ENCODE results near the gene F2. TPM values are rescaled to one million over a fixed set of nuclear protein-coding genes. Genes with fewer than 3 reads are reported as not detected.

The F2 gene
- total RNA-seq, 2 donors from 2014 or later = not detected

DNA sequence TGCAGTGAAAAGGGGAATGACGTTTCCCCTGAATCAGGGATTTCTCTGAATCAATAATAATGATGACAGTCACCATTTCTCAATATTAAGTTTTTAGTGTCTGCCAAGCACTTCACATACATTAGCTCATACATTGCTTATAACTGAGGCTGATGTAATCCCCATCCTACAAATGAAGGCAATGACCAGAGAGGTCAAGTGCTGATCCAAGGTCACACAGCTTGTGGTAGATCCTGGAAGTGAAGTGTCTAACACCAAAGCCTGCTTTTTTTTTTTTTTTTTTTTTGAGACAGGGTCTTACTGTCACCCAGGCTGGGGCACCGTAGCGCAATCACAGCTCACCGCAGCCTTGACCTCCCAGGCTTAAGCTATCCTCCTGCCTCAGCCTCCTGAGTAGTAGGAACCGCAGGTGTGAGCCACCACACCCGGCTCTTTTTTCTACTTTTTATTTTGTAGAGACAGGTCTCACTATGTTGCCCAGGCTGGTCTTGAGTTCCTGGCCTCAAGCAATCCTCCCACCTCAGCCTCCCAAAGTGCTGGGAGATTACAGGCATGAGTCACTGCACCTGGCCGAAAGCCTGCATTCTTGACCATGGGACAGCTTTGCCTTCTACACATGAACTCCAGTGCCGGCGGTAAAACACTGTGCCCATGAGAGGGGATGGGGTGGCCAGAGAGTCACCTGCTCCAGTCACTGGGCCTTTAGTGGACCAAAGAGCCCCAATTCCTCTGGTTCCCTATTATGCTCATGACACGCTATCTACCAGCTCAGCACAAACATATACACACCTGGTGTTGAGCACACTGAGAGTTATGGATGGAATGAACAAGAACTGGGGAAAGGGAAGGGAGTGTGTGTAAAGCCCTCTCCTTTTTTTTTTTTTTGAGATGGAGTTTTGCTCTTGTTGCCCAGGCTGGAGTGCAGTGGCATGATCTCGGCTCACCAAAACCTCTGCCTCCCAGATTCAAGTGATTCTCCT, 36.0 kb upstream of the F2 start:
- intact Hi-C loops (cut with DNase I) = no loop called here
- DNase-seq (peak; percentile 7), ATAC-seq (no peak)

DNA sequence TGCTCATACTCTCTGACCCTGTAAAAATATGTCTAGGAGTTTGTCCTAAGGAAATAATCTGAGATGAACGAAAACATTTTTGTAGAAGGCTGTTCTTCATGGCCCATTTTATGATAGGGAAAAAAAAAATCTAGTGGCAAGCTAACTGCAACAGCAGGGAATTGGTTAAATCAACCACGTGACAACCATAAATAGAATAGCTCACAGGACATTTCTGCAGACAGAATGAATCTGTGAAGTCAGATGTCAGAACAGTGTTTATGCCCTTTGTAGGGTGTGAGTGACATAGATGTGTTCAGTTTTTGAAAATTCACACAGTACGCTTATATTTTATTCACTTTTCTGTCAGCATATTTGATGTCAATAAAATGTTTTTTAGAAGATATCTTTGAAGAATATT, 34.6 kb upstream of the F2 start:
- intact Hi-C loops (cut with DNase I) = no loop called here
- ATAC-seq (peak; percentile 12 to 74), DNase-seq (no peak)

DNA sequence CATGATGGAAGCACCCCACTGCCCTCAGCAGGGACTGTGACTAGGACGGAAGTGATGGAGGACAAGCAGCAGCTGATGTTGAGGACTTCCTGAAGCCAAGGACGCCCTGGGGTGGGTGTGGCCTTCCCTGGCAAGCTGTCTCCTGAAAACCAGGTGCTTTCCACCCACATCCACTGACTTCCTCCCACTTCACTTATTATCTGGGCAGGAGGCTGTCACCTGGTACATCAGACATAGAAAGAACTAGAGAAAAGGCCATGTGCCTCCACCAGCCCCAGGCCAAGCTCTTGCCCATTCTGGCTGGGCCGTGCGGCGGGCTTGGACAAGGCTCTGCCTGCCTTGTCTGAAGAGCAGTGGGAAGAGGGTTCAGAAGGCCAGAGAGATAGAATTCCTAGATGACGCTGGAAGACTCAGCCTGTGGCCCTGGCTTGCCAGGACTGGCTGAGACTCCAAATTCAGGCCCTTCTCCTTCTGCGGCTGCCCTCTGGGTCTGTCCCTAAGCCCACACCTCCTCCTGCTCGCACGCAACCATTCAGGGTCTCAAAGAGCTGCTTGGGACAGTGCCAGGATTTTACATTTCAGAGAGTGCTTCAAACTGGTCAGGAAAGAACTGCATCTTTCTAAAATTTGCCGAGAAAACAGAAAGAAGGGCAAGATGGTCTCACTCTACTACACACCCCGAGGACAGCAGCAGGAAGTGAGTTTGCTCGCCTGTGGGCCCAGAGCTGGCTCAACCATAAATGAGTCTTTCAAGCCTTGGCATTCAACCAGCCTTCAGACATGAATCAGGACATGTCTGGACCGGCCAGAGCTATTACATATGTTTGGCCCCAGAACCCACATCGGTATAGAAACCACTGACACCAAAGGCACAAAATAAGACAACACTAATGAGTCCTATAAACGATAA, 31.9 kb upstream of the F2 start:
- ATAC-seq (peak; percentile 46 to 75), DNase-seq (peak; percentile 43)
- intact Hi-C loops (cut with DNase I) = no loop called here

DNA sequence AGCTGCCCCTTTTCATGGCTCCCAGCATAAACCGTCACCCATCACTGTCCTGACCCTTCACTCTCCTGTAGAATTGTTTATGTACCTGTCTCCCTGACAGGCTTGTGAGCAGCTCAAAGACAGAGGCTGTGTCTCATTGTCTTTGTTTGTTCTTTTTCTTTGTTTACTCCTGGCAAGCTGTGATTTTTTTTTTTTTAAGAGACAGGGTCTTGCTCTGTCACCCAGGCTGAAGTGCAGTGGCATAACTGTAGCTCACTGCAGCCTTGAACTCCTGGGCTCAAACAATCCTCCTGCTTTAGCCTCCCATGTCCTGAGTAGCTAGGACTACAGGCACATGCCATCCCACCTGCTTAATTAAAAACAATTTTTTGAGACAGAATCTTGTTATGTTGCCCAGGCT, 28.3 kb upstream of the F2 start:
- DNase-seq (no peak), ATAC-seq (no peak)
- intact Hi-C loops (cut with DNase I) = no loop called here

DNA sequence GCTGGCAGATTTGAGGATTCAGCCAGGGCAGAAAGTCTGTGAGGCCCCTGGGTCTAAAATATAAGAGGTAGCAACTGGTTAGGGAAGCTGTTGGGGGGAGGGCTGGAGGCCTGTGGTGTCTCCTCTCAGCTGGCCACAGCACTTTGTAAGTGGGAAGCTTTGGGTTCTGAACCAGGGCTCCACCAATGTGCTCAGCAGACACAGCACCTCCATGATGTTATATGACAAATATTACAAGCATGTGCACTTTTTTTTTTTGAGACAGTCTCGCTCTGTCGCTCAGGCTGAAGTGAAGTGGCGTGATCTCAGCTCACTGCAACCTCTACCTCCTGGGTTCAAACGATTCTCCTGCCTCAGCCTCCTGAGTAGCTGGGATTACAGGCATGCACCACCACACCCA, 26.6 kb upstream of the F2 start:
- no peak for DNase-seq
- no peak for ATAC-seq
- intact Hi-C loops (cut with DNase I) = no loop called here

DNA sequence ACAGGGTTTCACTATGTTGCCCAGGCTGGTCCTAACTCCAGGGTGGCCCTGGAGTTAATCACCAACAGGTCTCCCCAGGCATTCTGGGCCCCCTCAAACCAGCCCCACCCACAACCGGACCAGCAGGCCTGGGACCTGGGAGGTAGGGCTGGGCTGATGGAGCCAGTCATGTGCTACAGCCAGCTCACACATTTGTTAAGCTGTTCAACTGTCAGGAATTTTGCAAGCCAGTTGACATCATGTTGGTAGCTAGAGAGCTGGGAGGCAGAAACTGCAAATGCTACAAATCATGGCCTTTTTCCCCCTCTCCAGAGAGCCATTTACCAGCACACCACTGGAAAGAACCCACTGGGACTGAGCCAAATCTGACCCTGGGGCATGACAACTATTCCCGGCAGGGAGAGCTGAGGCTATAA, 25.4 kb upstream of the F2 start:
- intact Hi-C loops (cut with DNase I) = no loop called here
- no peak for DNase-seq
- ATAC-seq = peak; percentile 2 to 12

DNA sequence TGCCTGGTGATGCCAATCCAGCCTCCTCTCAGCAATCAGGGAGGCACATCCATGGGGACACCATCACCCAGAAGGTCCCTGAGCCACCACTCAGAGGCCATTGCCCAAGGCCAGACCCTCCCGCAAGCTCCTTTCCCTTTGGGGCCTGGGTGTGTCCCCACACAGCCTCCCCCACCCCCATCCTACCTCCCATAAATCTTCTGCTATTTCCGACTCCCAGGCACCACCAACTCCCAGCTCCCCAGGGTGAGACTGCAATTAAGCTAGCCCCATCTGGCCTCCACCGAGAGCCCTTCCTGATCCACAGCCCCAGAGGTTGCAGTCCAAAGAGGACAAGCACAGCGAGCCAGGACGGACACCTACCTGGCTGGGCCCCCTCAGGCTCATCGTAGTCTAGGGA, 24.9 kb upstream of the F2 start:
- DNase-seq (no peak), ATAC-seq (no peak)
- intact Hi-C loops (cut with DNase I) = no loop called here

DNA sequence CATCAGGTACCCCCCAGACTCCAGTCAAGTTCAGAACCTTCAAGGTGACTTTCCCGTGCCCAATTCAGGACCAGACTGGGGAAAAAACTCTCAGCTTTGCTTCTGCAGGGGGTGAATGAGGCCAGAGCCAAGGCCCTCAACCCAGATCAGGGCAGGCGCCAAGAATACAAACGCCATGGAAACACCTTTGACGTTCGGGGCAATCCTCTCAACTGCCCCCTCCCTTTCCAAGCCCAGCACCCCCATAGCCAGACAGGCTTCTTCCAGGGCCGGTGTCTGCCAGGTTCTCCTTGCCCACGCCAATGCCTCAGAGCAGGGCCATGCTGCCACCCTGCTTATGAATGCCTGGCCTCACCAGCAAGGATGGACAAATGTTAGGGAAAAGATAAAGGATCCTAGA, 24.4 kb upstream of the F2 start:
- ATAC-seq = no peak
- intact Hi-C loops (cut with DNase I) = no loop called here
- no peak for DNase-seq

DNA sequence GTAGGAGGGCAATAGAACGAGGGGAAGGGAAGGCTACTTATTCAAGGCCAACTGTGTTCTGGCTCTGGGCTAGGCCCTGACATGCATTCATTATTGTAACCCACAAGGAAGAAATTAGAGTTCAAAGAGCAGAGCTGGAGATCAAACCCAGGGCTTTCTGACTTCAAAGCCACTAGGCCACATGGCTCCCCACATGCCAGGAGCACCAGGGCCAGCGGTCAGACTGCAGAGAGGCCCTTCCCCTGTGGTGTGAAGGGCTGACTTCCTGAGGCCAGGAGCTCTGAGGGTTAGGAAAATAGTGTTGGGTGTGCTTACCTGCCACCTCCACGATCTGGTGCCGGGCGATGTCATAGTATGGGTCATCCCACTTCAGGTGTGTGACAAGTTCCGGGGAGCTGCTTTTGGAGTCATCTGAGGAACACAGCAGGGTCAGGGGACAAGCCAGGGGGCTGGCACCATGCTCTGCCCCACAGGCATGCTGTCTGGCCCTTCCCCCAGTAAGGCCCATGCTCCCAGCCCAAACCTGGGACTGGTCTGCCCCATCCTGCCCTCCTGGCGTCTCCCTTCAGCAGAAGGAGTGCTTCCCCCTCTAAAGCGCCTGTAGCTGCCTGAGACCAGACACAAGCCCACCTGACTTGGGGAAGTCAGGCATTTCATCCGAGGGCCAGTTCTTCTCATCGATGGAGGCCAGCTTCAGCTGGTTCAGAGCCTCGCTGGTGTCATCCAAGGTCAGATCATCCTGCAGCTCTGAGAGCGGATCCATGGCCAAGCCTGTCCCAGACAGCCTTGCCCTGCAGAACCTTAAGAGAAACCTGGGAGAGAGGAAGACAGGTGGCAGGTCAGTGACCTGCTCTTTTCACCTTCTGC, 23.4 kb upstream of the F2 start:
- no peak for DNase-seq
- ATAC-seq = no peak
- intact Hi-C loops (cut with DNase I) = no loop called here

DNA sequence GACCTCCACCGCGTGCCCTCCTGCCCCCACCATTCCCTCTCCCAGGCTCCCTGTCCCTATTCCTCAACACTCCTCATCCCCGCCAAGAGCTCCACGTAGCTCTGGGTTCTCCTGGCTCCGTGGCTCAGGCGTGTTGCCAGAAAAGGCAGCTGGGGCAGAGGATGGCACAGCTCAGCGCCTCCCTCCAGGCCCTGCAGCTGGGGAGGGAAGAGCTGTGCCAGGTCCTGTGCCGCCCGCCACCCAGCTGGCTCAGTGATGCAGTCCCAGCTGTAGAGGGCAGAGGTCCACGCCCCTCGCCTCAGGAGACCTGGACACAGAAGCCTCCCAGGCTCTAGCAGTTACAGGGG, 22.8 kb upstream of the F2 start:
- DNase-seq (peak; percentile 74), ATAC-seq (peak; percentile 38 to 51)
- intact Hi-C loops (cut with DNase I) = no loop called here

DNA sequence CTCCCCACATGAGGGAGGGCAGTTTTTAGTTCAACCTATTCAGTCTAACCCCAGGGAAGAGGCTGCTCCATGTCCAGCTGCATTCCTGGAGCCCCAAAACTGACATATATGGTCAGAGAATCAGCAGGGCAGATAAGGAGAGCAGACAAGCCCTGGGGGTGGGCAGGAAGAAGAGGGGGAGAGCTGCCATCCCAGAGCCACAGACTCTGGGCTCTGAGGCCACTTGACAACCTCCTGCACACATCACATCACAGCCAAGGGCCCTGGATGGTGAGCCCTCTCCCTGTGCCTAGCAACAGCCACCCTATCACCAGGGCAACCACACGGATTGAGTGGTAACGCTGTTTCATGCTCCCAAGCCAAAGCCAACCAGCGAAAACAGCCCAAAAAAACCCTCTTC, 21.7 kb upstream of the F2 start:
- intact Hi-C loops (cut with DNase I) = no loop called here
- ATAC-seq (peak; percentile 17 to 35), DNase-seq (no peak)

DNA sequence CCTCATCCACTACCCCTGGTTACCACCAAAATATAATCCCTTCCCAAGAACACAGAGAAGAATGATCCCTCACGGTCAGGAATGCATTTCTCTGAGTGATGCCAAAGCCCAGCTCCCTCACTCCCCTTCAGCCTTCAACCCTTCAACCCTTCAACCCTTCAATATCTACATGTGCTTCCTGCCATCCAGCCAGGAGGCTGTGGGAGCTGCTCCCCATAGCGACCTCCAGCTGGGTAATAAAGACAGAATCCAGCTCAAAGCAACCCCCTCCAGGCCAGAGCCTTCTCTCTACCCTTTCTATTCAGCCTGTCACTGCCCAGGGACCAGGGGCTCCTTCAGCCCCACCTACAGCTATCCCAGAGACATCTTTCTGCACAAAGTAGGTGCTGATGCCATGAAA, 21.3 kb upstream of the F2 start:
- intact Hi-C loops (cut with DNase I) = no loop called here
- no peak for DNase-seq
- ATAC-seq = no peak

DNA sequence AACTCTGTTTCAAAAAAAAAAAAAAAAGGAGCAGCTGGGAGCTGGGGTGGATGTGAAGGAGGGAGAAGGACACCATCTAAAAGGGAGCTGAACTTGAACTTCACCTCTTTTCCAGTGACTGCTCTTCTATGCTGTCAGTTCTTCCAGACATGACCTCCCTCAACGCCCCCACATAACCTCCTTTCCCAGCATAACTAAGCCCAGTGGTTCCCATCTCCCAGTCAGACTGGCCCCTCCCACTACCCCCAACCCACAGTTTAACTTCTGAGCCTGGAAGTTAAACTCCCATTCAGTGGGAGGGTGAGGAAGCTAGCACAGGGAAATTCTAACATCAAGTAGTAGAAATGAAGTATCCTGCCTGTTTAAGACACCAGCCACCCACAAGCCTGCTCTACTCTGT, 20.4 kb upstream of the F2 start:
- intact Hi-C loops (cut with DNase I) = no loop called here
- ATAC-seq (no peak), DNase-seq (no peak)

DNA sequence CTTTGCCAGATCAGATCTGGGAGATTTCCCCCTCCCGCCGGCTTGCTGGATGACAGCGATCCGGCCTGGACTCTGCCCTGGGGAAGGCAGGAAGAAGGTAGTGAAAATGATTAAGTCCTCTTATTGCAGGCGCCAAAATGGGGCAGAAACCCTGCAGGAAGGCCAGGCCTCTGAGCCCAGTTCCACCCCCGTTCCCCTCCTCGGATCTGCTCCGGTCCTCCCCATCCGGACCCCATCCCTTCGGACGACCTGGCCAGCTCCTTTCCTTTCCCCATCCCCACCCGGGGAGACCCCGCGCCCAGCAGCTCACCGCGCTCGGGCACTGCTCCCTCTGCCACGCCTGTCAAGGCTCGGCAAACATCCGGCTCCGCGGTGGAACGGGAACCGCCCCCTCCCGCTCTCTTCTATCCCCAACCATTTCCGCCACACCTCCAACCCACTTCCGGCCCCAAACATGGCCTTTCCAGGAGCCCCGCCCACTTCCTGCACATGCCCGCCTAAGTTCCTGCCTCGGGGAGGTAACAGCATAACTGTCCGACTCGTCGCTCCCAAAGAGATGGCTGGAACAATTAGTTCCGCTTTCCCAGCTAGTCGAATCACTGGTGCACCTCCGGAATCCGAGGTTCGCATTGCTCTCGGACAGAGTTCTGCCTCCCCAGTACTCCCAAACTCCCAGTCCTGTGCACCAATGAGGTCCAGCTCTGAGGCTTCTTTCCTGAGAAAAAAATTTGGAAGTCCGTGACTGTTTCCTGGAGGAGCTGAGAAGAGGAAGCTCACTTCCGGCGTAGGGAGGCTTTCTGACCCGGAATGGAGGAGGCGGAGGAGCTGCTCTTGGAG, 18.6 kb upstream of the F2 start, which contains the start of the genes ARHGAP1 and ZNF408:
TSS of gene ARHGAP1 (minus strand) at position 379 of the 837 bp plus-strand sequence. CDS start 4,512 bp downstream, outside the sequence.
TSS of gene ZNF408 (plus strand) at position 791 of the 837 bp plus-strand sequence. CDS start at position 808, 17 bp downstream.
- DNase-seq (peak; percentile 100), ATAC-seq (peak; percentile 93 to 95)
- intact Hi-C loops (cut with DNase I) = no loop called here

DNA sequence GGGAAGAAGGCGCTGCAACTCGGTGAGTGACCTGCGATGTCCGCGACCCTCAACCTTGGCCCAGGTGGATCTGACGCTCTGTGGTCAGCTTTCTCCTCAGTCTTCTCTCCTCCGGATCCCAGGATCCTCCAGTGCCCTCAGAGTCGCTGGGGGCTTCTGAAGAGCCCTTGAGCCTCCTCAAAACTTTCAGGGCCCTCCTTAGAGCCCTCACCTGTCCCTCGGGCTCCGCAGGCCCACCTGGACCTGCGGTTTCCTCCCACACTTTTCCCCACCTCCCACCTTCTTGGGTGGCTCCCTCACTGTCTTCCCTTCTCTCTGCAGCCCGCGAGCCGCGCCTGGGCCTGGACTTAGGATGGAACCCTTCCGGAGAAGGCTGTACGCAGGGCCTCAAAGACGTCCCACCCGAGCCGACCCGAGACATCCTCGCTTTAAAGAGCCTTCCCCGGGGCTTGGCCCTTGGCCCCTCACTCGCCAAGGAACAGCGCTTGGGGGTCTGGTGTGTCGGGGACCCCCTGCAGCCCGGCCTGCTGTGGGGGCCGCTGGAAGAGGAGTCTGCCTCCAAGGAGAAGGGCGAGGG, 17.8 kb upstream of the F2 start:
- ATAC-seq (no peak), DNase-seq (no peak)
- intact Hi-C loops (cut with DNase I) = no loop called here

DNA sequence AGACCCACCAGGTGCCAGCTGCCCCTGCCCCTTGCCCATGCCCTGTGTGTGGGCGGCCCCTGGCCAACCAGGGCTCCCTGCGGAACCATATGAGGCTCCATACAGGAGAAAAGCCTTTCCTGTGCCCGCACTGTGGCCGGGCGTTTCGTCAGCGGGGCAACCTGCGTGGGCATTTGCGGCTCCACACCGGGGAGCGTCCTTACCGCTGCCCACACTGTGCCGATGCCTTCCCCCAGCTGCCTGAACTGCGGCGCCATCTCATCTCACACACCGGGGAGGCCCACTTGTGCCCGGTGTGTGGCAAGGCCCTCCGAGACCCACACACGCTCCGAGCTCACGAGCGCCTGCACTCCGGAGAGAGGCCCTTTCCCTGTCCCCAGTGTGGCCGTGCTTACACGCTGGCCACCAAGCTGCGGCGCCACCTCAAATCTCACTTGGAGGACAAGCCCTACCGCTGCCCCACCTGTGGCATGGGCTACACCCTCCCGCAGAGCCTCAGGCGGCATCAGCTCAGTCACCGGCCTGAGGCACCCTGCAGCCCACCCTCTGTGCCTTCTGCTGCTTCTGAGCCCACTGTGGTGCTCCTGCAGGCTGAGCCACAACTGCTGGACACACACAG, 13.8 kb upstream of the F2 start:
- DNase-seq (no peak), ATAC-seq (no peak)
- intact Hi-C loops (cut with DNase I) = no loop called here

DNA sequence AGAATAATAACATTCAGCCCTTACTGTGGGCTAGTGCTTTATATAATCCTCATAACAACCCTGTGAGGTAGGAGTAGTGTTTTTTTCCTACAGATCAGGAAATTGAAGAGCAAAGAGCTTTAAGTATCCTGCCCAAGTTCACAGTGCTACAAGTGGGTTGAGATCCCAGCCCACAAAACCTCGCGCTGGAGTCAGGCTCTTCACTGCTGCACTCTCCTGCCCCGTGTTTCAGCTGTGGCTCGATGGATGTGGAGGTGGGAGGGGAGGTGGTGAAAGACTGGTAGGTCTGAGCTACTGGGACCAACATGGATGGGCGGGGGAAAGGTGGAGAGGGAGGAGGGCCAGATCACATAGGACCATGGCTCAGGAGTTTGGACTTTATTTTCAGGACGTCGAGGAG, 12.1 kb upstream of the F2 start:
- intact Hi-C loops (cut with DNase I) = no loop called here
- DNase-seq = no peak
- no peak for ATAC-seq
